Heart left ventricle (tissue), 13 donors: ENCODE measurements around the gene B3GALT5.

Experiments used
- POLR2A ChIP-seq, 2 donors: fragments of 450-650 bp; IDR thresholded peaks; one replicate each; pipeline ENCODE4 v1.6.1; 2017; ENCODE audit warnings: antibody characterized with exemption in 2 of 2, mild to moderate bottlenecking in 2 of 2, moderate library complexity in 2 of 2
- TF ChIP-seq, protein P1 (sequence below), 12 donors: fragments of 200-600 bp; sonication (generic) in 4 of 12; IDR thresholded peaks; one replicate each; pipeline versions ENCODE4 v1.5.0 to v1.8.0; 2018 to 2022; ENCODE audit warnings: antibody characterized with exemption in 12 of 12, mild to moderate bottlenecking in 5 of 12
- donor health status: ischemic (EF 13 %, LVEDD 7.1; RV severe dilation, severe dysfunction).
- donor health status: DM: no; HTN: yes; CAD: no.
- donor health status: DM: no; HTN: no; CAD: no.
- donor health status: ischemic (EF 25% LVEDD 6.9; RV normal size, moderate dysfunction).
- donor health status: ischemic (EF 25% LVEDD 5.7; RV mildly dilated, moderate dysfunction).
- donor health status: ischemic (EF 35%, LVEDD 5.7; RV mildly dilated, moderate dysfunction).
- donor health status: nonischemic (EF 11% LVEDD 7.7; RV severe dilation, severe dysfunction).
- donor health status: DM: yes; HTN: yes; CAD: no.
- donor health status: PGD.
- donor health status: ischemic (EF 29% LVEDD 5.4; RV normal size, mild dysfunction).
- donor health status: nonischemic (EF 23%, LVEDD 6.1; RV moderate dilation, normal function).

DNA sequence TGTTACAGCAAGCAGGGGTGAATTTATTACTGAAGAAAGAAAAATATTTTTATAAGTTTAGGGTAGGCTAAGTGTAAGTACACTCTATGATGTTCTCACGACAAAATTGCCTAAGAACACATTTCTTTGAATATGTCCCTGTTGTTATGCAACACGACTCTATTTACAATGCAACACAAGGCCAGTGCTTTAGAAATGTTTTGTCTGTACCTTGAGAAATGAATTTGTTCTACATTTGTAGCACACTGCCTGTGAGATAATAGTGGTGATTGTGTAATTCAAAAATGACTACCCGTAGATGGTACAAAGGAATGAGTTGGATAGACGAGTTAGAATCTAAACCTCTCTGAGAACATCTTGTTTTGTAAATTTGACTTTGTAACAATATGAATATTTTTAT lies 68.5 kb downstream of the B3GALT5 start:
- TF ChIP-seq, protein P1, sequence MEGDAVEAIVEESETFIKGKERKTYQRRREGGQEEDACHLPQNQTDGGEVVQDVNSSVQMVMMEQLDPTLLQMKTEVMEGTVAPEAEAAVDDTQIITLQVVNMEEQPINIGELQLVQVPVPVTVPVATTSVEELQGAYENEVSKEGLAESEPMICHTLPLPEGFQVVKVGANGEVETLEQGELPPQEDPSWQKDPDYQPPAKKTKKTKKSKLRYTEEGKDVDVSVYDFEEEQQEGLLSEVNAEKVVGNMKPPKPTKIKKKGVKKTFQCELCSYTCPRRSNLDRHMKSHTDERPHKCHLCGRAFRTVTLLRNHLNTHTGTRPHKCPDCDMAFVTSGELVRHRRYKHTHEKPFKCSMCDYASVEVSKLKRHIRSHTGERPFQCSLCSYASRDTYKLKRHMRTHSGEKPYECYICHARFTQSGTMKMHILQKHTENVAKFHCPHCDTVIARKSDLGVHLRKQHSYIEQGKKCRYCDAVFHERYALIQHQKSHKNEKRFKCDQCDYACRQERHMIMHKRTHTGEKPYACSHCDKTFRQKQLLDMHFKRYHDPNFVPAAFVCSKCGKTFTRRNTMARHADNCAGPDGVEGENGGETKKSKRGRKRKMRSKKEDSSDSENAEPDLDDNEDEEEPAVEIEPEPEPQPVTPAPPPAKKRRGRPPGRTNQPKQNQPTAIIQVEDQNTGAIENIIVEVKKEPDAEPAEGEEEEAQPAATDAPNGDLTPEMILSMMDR (IDR thresholded peaks at IDR 0.05): no peak
- TF ChIP-seq POLR2A (IDR thresholded peaks at IDR 0.05): no peak
